SK-N-SH treated with all-trans-retinoic acid at 6 μM for 48 hours (cell line): Measurements from ENCODE around the gene MID2.

ENCODE experiments used
- ATAC-seq: fragments of 200-7000 bp; cut with Tn5 transposase; 3 replicates; pipeline ENCODE4 v1.9.1; 2020; ENCODE audit warnings: mild to moderate bottlenecking, moderate library complexity
- ARNTL ChIP-seq: fragments of 450-650 bp; formaldehyde crosslinking; IDR thresholded peaks from 2 replicates; pipeline ENCODE4 v1.5.0; 2020; ENCODE audit warnings: low read depth, mild to moderate bottlenecking, moderate library complexity, borderline replicate concordance
- BACH2 ChIP-seq: fragments of 250-450 bp; sonication (Bioruptor Pico); IDR thresholded peaks from 2 replicates; pipeline ENCODE4 v1.9.0; 2021; ENCODE audit warnings: mild to moderate bottlenecking, borderline replicate concordance
- CSDC2 ChIP-seq: fragments of 250-450 bp; sonication (Bioruptor Pico); IDR thresholded peaks from 2 replicates; pipeline ENCODE4 v1.5.0; 2020; ENCODE audit warnings: mild to moderate bottlenecking, moderate library complexity
- ESRRG ChIP-seq: fragments of 250-450 bp; sonication (Bioruptor Pico); IDR thresholded peaks from 2 replicates; pipeline ENCODE4 v1.6.1; 2021; ENCODE audit warnings: mild to moderate bottlenecking
- GLIS3 ChIP-seq: fragments of 250-450 bp; sonication (Bioruptor Pico); IDR thresholded peaks from 2 replicates; pipeline ENCODE4 v1.5.0; 2020; ENCODE audit warnings: mild to moderate bottlenecking, moderate library complexity
- ISL1 ChIP-seq: fragments of 250-450 bp; sonication (Bioruptor Pico); IDR thresholded peaks from 2 replicates; pipeline ENCODE4 v2.1.2; 2022; ENCODE audit warnings: mild to moderate bottlenecking, moderate library complexity
- OSR1 ChIP-seq: fragments of 250-450 bp; sonication (Bioruptor Pico); IDR thresholded peaks from 2 replicates; pipeline ENCODE4 v1.8.0; 2022; ENCODE audit warnings: moderate library complexity, mild to moderate bottlenecking, inconsistent platforms
- PPARA ChIP-seq: fragments of 250-450 bp; sonication (Bioruptor Pico); IDR thresholded peaks from 2 replicates; pipeline ENCODE4 v1.5.0; 2020; ENCODE audit warnings: mild to moderate bottlenecking, borderline replicate concordance
- SNAI2 ChIP-seq: fragments of 250-450 bp; sonication (Bioruptor Pico); IDR thresholded peaks from 2 replicates; pipeline ENCODE4 v1.5.0; 2020; ENCODE audit warnings: mild to moderate bottlenecking, moderate library complexity
- TCF4 ChIP-seq: fragments of 250-450 bp; sonication (Bioruptor Pico); IDR thresholded peaks from 2 replicates; pipeline ENCODE4 v1.8.0; 2021; ENCODE audit warnings: mild to moderate bottlenecking, moderate library complexity, borderline replicate concordance
- TOX ChIP-seq: fragments of 250-450 bp; sonication (Bioruptor Pico); IDR thresholded peaks from 2 replicates; pipeline ENCODE4 v1.8.0; 2021; ENCODE audit warnings: mild to moderate bottlenecking, moderate library complexity, borderline replicate concordance
- ZC3H10 ChIP-seq: fragments of 250-450 bp; sonication (Bioruptor Pico); IDR thresholded peaks from 2 replicates; pipeline ENCODE4 v1.5.1; 2021; ENCODE audit warnings: mild to moderate bottlenecking, moderate library complexity
- ZFP3 ChIP-seq: fragments of 250-450 bp; sonication (Bioruptor Pico); IDR thresholded peaks from 2 replicates; pipeline ENCODE4 v1.5.0; 2020; ENCODE audit warnings: mild to moderate bottlenecking, moderate library complexity
- ZFP30 ChIP-seq: fragments of 450-650 bp; formaldehyde crosslinking; IDR thresholded peaks from 2 replicates; pipeline ENCODE4 v1.5.0; 2022; ENCODE audit warnings: mild to moderate bottlenecking, moderate library complexity
- ZNF565 ChIP-seq: fragments of 450-650 bp; formaldehyde crosslinking; conservative IDR thresholded peaks from 2 replicates; pipeline ENCODE4 v1.5.0; 2020; ENCODE audit warnings: low read depth, mild to moderate bottlenecking, moderate library complexity
- ZNF70 ChIP-seq: fragments of 450-650 bp; formaldehyde crosslinking; IDR thresholded peaks from 2 replicates; pipeline ENCODE4 v1.5.0; 2020; ENCODE audit warnings: mild to moderate bottlenecking, moderate library complexity
- ZNF8 ChIP-seq: fragments of 450-650 bp; formaldehyde crosslinking; IDR thresholded peaks from 2 replicates; pipeline ENCODE4 v1.5.0; 2020; ENCODE audit warnings: mild to moderate bottlenecking, moderate library complexity
- TF ChIP-seq, protein P1 (sequence below): fragments of 250-450 bp; sonication (Bioruptor Pico); IDR thresholded peaks from 2 replicates; pipeline ENCODE4 v1.5.1; 2021; ENCODE audit warnings: mild to moderate bottlenecking, moderate library complexity
- TF ChIP-seq, protein P2 (sequence below): fragments of 250-450 bp; sonication (Bioruptor Pico); IDR thresholded peaks from 2 replicates; pipeline ENCODE4 v1.8.0; 2020; ENCODE audit warnings: mild to moderate bottlenecking, moderate library complexity, borderline replicate concordance
- TF ChIP-seq, protein P3 (sequence below): fragments of 250-450 bp; sonication (Bioruptor Pico); IDR thresholded peaks from 2 replicates; pipeline ENCODE4 v1.5.0; 2020; ENCODE audit warnings: mild to moderate bottlenecking, moderate library complexity

Gene MID2

GRCh38 chrX:107842715-107843400 is 17.2 kb downstream of the MID2 start:
- TF ChIP-seq ZNF8 (CRISPR knock-in tag) = no peak
- TF ChIP-seq ESRRG (CRISPR knock-in tag) = no peak
- no peak for TF ChIP-seq CSDC2 (CRISPR knock-in tag)
- no peak for TF ChIP-seq ZNF70 (CRISPR knock-in tag)
- TF ChIP-seq ISL1 (CRISPR knock-in tag) = no peak
- no peak for TF ChIP-seq ARNTL (CRISPR knock-in tag)
- TF ChIP-seq ZC3H10 (CRISPR knock-in tag) = no peak
- TF ChIP-seq, protein P1, sequence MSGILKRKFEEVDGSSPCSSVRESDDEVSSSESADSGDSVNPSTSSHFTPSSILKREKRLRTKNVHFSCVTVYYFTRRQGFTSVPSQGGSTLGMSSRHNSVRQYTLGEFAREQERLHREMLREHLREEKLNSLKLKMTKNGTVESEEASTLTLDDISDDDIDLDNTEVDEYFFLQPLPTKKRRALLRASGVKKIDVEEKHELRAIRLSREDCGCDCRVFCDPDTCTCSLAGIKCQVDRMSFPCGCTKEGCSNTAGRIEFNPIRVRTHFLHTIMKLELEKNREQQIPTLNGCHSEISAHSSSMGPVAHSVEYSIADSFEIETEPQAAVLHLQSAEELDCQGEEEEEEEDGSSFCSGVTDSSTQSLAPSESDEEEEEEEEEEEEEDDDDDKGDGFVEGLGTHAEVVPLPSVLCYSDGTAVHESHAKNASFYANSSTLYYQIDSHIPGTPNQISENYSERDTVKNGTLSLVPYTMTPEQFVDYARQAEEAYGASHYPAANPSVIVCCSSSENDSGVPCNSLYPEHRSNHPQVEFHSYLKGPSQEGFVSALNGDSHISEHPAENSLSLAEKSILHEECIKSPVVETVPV (CRISPR knock-in tag) = no peak
- no peak for TF ChIP-seq GLIS3 (CRISPR knock-in tag)
- no peak for TF ChIP-seq TOX
- no peak for TF ChIP-seq ZFP30 (CRISPR knock-in tag)
- TF ChIP-seq, protein P2, sequence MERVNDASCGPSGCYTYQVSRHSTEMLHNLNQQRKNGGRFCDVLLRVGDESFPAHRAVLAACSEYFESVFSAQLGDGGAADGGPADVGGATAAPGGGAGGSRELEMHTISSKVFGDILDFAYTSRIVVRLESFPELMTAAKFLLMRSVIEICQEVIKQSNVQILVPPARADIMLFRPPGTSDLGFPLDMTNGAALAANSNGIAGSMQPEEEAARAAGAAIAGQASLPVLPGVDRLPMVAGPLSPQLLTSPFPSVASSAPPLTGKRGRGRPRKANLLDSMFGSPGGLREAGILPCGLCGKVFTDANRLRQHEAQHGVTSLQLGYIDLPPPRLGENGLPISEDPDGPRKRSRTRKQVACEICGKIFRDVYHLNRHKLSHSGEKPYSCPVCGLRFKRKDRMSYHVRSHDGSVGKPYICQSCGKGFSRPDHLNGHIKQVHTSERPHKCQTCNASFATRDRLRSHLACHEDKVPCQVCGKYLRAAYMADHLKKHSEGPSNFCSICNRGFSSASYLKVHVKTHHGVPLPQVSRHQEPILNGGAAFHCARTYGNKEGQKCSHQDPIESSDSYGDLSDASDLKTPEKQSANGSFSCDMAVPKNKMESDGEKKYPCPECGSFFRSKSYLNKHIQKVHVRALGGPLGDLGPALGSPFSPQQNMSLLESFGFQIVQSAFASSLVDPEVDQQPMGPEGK (CRISPR knock-in tag) = no peak
- no peak for TF ChIP-seq OSR1
- TF ChIP-seq ZFP3 (CRISPR knock-in tag) = no peak
- no peak for ATAC-seq

- TF ChIP-seq ESRRG (CRISPR knock-in tag) = no peak
- no peak for ATAC-seq
Measured at GRCh38 chrX:107845625-107846024, 20.0 kb downstream of the MID2 start.

DNA sequence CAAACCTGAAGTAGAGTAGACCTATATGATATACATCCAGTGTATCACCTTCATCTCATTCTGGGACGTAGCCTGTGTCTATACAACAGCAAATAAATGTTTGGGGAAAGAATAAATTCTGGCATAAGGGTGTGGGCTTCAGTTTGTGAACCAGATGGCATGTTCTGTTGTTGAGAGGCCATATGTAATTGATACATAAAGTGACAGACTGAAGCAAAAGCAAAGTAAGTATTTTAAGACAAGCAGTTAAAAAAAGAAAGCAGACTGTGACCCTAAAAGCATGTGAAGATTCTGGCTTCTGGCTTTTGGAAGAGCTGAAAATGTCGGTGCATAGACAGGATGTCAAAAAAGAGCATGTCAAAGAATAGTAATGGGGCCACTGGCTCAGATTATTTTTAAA is 22.9 kb downstream of the MID2 start:
- TF ChIP-seq CSDC2 (CRISPR knock-in tag) (no peak), SNAI2 (CRISPR knock-in tag) (no peak), PPARA (CRISPR knock-in tag) (no peak), OSR1 (no peak), ARNTL (CRISPR knock-in tag) (no peak), ZNF565 (CRISPR knock-in tag) (no peak), ESRRG (CRISPR knock-in tag) (no peak), TCF4 (CRISPR knock-in tag) (no peak), ZC3H10 (CRISPR knock-in tag) (no peak), ZFP3 (CRISPR knock-in tag) (no peak), ISL1 (CRISPR knock-in tag) (no peak), TOX (no peak), GLIS3 (CRISPR knock-in tag) (no peak), BACH2 (CRISPR knock-in tag) (no peak), ZFP30 (CRISPR knock-in tag) (no peak), ZNF70 (CRISPR knock-in tag) (no peak)
- TF ChIP-seq, protein P1 (CRISPR knock-in tag) = no peak
- TF ChIP-seq, protein P3, sequence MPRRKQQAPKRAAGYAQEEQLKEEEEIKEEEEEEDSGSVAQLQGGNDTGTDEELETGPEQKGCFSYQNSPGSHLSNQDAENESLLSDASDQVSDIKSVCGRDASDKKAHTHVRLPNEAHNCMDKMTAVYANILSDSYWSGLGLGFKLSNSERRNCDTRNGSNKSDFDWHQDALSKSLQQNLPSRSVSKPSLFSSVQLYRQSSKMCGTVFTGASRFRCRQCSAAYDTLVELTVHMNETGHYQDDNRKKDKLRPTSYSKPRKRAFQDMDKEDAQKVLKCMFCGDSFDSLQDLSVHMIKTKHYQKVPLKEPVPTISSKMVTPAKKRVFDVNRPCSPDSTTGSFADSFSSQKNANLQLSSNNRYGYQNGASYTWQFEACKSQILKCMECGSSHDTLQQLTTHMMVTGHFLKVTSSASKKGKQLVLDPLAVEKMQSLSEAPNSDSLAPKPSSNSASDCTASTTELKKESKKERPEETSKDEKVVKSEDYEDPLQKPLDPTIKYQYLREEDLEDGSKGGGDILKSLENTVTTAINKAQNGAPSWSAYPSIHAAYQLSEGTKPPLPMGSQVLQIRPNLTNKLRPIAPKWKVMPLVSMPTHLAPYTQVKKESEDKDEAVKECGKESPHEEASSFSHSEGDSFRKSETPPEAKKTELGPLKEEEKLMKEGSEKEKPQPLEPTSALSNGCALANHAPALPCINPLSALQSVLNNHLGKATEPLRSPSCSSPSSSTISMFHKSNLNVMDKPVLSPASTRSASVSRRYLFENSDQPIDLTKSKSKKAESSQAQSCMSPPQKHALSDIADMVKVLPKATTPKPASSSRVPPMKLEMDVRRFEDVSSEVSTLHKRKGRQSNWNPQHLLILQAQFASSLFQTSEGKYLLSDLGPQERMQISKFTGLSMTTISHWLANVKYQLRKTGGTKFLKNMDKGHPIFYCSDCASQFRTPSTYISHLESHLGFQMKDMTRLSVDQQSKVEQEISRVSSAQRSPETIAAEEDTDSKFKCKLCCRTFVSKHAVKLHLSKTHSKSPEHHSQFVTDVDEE = no peak
- no peak for ATAC-seq
